GM18517 (cell line): ENCODE measurements around the gene SS18L1.

Source experiments
- ATAC-seq: cut with Tn5 transposase; IDR thresholded peaks from one replicate; pipeline ENCODE4 v1.9.1; 2021; ENCODE audit warnings: mild to moderate bottlenecking, moderate library complexity; ENCODE audit not compliant: unreplicated experiment

The SS18L1 gene

DNA sequence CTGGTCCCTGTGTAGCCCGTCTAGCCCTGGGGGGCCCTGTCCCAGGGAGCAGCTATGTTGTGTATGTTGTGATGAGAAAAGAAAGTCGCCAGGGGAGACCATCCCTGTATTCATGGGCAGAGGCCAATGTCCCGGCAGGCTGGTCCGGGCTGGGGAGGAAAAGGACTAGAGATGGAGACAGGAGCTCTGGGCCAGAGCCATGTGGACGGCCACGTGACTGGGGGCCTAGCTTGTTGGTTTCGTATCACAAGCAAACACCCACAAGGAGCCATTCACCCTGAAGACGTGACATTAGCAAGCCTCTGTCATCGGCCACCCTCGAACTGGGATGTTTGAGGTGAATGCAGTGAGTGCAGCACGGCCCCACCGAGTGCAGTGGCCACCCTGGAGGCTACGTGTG lies 79.4 kb downstream of the SS18L1 start:
- ATAC-seq: no peak

DNA sequence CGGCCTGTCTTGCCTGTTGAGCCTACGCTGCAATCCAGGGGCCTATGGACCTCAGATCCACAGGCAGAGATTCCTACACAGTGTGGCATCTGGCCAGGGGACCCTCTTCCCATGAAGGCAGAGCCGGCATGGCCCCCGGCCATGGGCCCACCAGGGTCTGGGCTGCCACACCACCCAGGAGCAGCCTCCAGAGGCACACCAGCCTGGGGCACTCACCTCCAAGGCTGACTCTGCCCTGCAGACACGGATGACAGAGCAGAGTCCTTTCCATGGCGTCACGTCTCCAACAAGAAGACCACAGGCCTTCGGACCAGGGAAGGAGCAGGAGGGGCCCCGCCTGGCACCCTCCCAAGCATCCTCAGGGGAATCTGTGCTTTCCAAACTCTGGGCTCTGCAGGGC lies 80.0 kb downstream of the SS18L1 start:
- no peak for ATAC-seq

DNA sequence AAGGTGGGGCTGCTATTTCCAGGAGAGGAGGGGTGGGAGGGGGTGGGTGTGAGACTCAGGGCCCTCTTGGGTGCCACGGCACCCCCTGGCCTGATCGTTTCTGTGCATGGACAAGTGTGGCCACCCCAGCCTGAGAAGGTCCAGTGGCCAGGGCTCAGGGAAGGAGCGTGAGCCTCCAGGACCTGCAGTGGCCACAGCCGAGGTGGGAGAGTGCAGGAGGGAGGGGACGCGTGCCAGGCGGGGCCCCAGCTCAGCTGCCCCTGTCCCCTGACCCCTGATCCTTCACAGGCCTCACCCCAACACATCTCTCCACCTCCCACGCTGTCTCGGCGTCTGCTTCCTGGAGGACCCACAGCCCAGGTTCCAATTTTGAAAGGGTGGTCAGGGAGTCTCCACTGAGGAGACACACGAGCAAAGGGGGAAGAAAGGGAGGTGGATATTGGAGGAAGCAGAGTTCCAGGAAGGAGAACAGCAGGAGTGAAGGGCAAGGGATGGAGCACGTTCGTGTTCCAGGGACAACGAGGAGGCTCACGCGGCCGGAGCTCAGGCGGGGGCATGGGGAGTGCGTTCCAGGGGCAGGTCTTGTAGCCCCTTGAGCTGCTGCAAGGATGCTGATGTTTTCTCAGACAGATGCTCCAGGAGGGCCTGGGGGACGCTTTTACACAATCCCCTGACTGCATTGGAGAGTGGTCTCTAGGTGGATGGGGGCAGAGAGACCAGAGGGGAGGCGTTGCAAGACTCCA lies 80.7 kb downstream of the SS18L1 start:
- no peak for ATAC-seq

DNA sequence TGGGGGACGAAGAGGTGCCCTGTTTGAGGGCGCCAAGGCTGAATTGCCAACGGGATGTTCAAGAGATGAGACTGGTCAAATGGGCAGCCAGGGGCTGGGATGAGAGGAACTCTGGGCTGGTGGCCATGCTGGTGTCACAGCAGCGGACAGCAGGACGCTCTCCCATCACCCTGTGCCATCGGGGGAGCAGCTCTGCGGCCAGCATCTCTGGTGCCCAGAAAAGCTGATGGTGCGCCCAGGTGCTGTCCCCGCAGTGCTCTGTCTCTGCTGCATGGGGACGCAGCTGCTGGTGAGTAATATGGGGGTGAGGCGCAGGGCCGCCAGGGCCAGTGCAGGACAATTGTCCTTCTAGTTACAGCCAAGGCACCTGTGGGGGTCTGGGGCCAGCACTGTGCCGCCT lies 81.5 kb downstream of the SS18L1 start:
- ATAC-seq: no peak

DNA sequence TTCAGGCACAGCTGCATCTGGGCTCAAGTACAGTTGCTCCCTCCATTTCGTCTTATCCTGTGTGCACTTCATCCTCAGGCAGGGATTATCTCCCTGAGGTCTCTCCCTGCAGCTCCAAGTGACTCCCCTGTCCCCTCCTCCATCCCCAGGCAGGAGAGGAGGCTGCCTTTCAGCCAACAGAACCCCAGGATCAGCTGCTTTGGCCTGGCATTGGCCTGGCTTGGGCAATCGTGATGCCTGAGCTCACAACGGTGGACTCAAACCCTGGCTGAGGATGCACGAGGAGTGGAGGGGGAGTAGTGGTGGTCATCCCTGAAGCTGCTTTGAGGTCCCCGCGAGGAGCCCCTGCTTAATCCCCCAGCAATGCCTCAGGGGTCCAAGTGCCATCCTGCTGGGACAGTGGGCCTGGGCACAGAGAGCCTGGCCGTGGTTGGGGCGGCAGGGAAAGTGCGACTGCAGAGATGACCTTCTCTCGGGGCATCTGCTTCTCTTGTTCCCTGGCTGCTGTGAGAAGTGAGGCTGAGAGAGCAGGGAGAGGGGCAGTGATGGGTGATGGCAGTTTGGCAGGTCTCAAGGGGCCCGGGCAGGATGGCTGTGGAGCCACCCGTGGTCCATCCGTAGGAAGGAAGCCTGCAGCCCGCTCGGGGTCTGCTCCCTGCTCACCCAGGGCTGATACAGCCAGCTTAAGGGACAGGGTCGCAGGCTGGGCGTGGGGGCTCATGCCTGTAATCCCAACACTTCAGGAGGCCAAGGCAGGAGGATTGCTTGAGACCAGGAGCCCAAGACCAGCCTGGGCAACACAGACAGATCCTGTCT lies 82.5 kb downstream of the SS18L1 start:
- no peak for ATAC-seq

DNA sequence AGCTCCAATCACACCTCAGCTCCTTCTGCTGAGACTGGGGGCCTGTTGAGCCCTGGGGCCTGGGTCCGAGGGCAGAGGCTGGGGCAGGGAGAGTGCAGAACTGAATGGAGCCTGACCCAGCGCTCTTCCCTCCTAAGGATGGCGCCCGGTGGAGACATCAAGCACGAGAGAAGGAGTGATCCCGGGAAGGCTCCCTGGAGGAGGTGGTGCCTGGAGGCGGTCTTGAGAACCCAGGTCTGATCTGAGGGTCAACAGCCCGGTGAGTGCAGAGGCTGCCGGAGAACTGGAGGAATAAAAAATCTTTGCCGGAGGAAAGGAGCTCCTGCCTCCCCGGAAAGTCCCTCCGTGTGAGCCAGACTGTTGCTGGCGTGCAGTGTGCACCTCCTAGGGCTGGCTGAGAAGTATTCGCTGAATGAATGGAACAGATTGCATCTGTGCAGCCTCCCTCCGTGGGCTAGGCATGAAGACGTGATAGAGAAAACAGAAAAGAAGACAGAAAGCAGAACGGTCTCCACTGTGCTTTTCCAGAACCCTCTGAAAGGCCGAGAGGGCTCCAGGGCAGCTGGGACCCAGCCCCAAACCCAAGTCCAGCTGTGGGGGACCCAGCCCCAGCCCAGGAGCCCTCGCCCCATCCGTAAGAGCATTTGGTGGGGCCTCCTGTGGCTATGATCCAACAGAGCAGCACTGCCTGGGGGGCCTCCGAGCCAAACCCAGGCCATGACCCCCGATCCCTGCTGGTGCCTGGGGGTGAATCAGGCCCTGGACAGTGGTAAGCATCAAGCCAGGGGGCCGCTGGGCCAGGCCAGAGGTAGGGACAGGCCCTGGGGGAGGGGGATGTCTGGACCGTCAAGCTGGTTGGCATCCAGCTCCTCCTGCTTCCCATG lies 83.4 kb downstream of the SS18L1 start:
- ATAC-seq: no peak

DNA sequence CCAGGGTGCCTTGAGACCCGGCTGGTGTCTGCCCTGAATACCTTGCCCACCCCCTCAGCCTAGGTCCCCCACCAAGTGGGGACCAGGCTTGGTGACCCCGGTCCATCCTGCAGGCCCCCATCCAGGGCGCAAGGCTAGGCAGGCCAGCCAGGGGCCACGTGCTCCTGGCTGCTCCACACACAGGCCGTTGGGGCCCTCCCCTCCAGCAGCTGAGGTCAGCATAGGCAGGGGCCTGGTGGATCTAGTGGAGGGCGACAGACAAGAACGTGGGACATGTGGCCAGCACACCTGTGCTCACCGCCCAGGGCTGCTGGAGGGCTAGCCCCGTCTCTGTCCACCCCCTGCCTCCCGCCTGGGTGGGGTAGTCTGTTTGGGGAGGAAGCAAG lies 84.0 kb downstream of the SS18L1 start:
- ATAC-seq: no peak

DNA sequence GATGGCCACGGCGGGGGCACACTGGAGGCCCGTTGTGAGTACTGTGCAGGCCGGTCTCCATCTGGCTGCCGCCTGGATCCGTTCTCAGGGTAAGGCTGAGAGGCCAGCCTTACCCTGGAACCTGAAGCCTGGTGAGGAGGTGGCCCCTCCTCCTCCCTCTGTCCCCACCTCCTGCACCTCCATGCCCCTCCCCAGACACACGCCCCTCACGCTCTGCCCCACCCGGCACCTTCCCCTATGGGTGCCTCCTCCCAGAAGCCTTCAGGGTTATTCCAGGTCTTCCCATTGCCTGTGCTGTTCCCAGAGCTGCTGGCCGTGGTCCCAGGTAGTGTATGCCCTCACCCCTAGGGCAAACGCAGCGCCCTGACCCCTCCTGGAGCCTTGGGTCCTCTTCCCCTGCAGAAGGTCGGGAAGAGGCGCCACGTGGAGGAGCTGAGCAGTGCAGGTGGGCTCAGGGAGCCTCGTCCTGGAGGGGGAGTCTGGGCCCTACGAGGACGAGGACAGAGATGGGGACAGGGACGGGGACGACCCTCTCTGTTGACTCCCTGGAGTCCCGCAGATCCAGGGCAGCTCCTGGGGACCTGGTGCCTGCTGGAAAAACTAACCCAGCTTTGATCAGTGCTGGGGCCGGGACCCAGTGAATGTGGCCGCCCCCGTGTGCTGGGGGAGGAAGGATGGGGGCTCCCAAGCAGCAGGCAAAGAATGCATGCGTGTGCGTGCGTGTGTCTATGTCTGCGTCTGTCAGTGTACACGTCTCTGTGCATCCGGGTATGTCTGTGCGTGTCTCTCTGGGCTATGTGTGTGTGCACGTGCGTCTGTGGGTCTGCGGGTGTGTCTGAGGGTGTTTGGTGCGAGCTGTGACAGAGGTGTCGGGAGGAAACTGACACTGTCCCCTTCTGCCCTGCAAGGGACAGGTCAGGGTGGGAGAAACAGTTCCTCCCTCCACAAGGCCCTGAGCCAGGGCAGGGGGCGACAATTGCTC lies 84.7 kb downstream of the SS18L1 start:
- no peak for ATAC-seq

DNA sequence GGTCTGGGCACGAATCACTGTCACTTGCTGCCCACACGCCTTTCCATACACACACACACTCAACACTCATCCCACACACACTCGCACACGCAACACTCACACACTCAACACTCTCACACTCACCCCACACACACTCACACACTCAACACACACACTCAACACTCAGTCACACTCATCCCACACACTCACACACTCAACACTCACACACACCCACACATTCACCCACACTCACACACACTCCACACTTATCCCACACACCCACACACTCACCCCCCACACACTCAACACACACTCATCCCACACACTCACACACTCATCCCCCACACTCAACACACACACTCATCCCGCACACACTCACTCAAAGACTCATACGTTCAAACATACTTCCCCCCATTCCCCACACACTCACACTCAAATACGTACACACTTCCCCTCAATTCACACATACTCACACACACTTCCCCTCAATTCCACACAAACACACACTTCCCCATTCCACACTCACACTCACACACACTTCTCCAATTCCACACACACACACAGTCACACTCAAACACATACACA lies 85.5 kb downstream of the SS18L1 start:
- ATAC-seq: no peak

DNA sequence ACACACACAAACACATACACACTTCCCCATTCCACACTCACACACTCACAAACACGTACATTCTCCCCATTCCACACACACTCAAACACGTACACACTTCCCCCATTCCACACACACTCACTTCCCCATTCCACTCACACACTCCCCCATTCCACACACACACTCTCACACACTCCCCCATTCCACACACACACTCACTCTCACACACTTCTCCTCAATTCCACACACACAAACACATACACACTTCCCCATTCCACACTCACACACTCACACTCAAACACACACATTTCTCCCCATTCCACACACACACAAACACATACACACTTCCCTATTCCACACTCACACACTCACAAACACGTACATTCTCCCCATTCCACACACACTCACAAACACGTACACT lies 86.1 kb downstream of the SS18L1 start:
- no peak for ATAC-seq

DNA sequence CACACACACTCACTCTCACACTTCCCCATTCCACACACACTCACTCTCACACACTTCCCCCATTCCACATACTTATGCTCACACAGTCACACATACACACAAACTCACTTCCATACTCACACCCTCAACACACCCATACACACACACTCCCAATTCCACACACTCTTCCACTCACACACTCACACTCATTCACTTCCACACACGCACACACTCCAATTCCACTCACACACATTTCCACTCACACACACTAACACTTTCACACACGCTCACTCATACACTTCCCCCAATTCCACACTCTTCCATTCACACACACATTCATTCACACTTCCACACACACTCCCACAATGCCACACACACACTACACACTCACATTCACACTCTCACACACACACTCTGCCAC lies 86.7 kb downstream of the SS18L1 start:
- no peak for ATAC-seq

DNA sequence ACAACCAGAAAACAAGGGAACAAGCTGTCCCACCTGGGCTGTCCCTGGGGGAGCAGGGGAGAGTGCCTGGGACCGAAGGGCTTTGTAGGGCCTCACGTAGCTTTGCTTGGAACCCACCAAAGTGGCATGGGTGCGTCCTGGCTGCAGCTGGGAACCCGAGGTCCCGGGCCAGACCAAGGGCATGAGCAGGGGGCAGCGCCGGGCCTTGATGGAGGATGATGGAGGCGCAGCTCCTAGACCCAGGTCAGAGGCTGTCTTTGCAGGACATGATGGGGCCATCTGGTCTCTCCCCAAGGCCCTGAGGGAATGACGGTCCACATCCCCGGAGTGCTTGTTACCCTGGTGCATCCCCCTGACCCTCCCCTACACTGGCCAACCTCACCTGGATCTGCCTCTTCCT lies 87.1 kb downstream of the SS18L1 start:
- ATAC-seq: no peak

DNA sequence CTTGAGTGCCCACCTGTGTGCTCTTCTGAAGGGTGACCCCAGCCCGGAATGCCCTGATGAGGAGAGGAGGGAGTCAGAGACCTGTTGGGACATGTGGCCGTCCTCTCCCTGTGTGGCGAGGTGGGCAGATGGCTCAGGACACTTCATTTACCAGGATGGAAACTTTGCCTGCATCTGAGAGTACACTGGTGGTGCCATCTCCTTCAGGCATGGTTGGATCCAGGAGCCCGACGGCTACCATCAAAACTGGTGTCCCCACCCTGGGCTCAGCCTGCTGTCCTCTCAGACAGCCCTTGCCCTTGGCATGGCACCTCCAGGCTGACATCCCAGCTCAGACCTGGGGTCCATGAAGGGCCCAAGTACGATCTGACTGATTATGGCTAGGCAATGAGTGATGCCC lies 87.7 kb downstream of the SS18L1 start:
- ATAC-seq: no peak
